Right lobe of liver (tissue), 6 donors: ENCODE measurements around the gene BRD1. TPM values are rescaled to one million over a fixed set of nuclear protein-coding genes. Genes with fewer than 3 reads are reported as not detected.

ENCODE experiments used
- ATAC-seq, 4 donors: fragments of 200-7000 bp; cut with Tn5 transposase; one replicate each; pipeline ENCODE4 v1.9.1; 2020; ENCODE audit warnings: mild to moderate bottlenecking in 4 of 4, moderate library complexity in 4 of 4
- DNase-seq, 3 donors: peaks; one replicate each; pipeline ENCODE4 v3.0.0-alpha.2; 2020
- H3K27ac ChIP-seq, 3 donors: fragments of 200-600 bp; one replicate each; pipeline ENCODE4 v1.8.0; 2022
- H3K27me3 ChIP-seq, 2 donors: fragments of 200-600 bp; one replicate each; pipeline ENCODE4 v1.8.0; 2022
- H3K36me3 ChIP-seq, 4 donors: fragments of 200-600 bp; sonication (generic) in 1 of 4; one replicate each; pipeline versions ENCODE4 v1.5.1 to v1.8.0; 2017 to 2022; ENCODE audit warnings: control low read depth in 1 of 4
- H3K4me1 ChIP-seq, 4 donors: fragments of 200-600 bp; sonication (generic) in 1 of 4; one replicate each; pipeline versions ENCODE4 v1.5.1 to v1.8.0; 2017 to 2022; ENCODE audit warnings: control low read depth in 1 of 4
- H3K4me3 ChIP-seq, 3 donors: fragments of 200-600 bp; one replicate each; pipeline ENCODE4 v1.8.0; 2022
- H3K9me3 ChIP-seq, 4 donors: fragments of 200-600 bp; sonication (generic) in 1 of 4; one replicate each; pipeline versions ENCODE4 v1.5.1 to v1.8.0; 2017 to 2022; ENCODE audit warnings: control low read depth in 1 of 4
- POLR2A ChIP-seq: fragments of 450-650 bp; IDR thresholded peaks from one replicate; pipeline ENCODE4 v1.6.1; 2017; ENCODE audit warnings: antibody characterized with exemption, mild to moderate bottlenecking
- WGBS: methylation state at CpG from one replicate; pipeline ENCODE4 v1.1.6; 2018; ENCODE audit warnings: low coverage, low lambda C conversion rate; ENCODE audit not compliant: insufficient coverage; ENCODE audit errors: missing lambda C conversion rate; 5-methylcytosine and 5-hydroxymethylcytosine counted together
- intact Hi-C, 2 donors: fragments of 100-400 bp; cut with DNase I; formaldehyde crosslinking; loops; one replicate each; pipeline versions ENCODE4 v1.11.2 to v1.14.1; 2022
- total RNA-seq, 6 experiments: library from RNA; depleted of rRNA in 2 of 6; stranded (reverse); fragments of >200 nt in 2 of 6; fragmentation: NEBNext Ultra II Directional in 3 of 6; extraction: Animal tissue kit (Norgen Biotek cat#: 25700) in 3 of 6; gene quantifications; one replicate each; pipeline versions ENCODE4 v1.1.0 to v1.2.4, GENCODE V29; 2016 to 2023
- TF ChIP-seq, protein P1 (sequence below), 4 donors: fragments of 200-600 bp in 3 of 4; fragments of 450-650 bp in 1 of 4; IDR thresholded peaks; one replicate each; pipeline versions ENCODE4 v1.5.1 to v1.8.0; 2016 to 2022; ENCODE audit warnings: antibody characterized with exemption in 4 of 4, mild to moderate bottlenecking in 2 of 4
- donor health status: DM: no; HTN: yes; CAD: no.
- donor health status: DM: no; HTN: no; CAD: no.
- donor health status: DM: no; HTN: no; CAD: no.
- donor health status: DM: no; HTN: yes; CAD: no.
- donor health status: DM: no; HTN: yes; CAD: no.

Gene BRD1
- total RNA-seq, 6 experiments from 2014 or later, result 9.3 to 17.8 (median 11.6) TPM

DNA sequence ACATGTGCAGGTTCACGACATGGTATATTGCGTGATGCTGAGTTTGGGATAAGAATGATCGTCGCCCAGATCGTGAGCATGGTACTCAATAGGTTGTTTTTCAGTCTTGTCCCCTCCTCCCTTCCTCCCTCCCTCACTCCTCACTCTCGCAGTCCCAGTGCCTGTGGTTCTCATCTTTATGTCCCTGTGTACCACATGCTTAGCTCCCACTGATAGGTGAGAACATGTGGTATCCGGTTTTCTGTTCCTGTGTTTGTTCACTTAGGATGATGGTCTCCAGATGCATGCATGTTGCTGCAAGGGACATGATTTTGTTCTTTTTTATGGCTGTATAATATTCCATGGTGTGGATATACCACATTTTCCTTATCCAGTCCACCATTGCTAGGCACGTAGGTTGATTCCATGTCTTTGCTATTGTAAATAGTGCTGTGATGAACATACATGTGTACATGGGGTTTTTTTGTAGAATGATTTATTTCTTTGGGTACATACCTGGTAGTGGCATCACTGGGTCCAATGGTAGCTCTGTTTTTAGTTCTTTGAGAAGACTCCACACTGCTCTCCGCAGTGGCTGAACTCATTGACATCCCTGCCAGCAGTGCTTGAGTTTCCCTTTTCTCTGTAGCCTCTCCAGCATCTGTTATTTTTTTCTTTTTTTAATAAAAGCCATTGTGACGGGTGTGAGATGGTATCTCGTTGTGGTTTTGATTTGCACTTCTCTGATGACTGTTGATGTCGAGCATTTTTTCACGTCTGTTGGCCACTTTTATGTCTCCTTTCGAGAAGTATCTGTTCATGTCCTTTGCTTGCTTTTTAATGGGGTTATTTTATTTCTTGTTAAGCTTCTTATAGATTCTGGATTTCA is 42.4 kb upstream of the BRD1 start:
- Histone ChIP-seq H3K4me3 (no peak overlapping the region), H3K27me3 (no peaks in the 10 kb centered on the region), H3K9me3 (peaks cover 0 to 4% (median 0%) of the 10 kb centered on the region in 4 donors), H3K27ac (no peak overlapping the region), H3K4me1 (peaks cover 0 to 7% (median under 1%) of the 10 kb centered on the region in 4 donors), H3K36me3 (no peaks in the 10 kb centered on the region)
- DNase-seq, result no peak
- WGBS, result 76% methylated on average over 10 of the region's 14 CpGs
- TF ChIP-seq, protein P1, sequence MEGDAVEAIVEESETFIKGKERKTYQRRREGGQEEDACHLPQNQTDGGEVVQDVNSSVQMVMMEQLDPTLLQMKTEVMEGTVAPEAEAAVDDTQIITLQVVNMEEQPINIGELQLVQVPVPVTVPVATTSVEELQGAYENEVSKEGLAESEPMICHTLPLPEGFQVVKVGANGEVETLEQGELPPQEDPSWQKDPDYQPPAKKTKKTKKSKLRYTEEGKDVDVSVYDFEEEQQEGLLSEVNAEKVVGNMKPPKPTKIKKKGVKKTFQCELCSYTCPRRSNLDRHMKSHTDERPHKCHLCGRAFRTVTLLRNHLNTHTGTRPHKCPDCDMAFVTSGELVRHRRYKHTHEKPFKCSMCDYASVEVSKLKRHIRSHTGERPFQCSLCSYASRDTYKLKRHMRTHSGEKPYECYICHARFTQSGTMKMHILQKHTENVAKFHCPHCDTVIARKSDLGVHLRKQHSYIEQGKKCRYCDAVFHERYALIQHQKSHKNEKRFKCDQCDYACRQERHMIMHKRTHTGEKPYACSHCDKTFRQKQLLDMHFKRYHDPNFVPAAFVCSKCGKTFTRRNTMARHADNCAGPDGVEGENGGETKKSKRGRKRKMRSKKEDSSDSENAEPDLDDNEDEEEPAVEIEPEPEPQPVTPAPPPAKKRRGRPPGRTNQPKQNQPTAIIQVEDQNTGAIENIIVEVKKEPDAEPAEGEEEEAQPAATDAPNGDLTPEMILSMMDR (IDR thresholded peaks at IDR 0.05), result no peak
- no peak for TF ChIP-seq POLR2A
- ATAC-seq, result no peak
- intact Hi-C loops, result no loop called here

DNA sequence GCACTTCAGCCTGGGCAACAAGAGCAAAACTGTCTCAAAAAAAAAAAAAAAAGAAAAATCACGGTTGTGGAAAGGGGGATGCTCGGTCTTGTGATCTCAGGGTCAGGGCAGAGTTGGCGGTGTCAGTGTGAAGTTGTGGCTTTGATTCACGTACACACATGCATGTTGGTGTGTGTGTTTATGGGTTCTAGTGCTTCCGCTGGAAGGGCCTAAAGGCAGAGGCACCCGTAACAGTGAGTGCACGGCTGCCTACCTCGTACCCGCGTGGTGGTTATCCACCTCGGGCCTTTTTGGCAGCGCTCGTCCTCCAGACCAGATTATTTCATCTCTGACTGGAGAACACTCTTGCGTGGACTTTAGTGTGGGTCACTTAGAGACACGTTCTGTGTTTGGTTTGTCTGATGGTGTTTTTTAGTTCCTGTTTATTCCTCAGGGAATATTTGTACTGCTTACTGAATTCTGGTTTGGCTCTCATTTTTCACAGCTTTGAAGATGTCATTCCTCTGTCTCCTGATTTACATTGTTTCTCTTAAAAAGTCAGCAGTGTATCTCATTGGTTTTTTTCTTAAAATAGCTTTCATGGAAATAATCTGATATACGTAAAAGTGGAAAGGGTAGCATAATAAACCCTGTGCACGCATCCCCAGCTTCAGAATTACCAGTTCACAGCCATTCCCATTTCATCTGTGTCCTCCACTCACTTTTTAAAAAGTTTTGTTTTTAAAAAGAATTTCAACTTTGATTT is 41.6 kb upstream of the BRD1 start:
- WGBS, result 83% methylated on average over 10 of the region's 17 CpGs
- Histone ChIP-seq H3K9me3 (peaks cover 0 to 4% (median 0%) of the 10 kb centered on the region in 4 donors), H3K4me3 (no peak overlapping the region), H3K27ac (no peak overlapping the region), H3K4me1 (peaks cover 0 to 7% (median under 1%) of the 10 kb centered on the region in 4 donors), H3K27me3 (no peaks in the 10 kb centered on the region), H3K36me3 (no peaks in the 10 kb centered on the region)
- no peak for ATAC-seq
- no peak for DNase-seq
- TF ChIP-seq, protein P1 (IDR thresholded peaks at IDR 0.05), result no peak
- TF ChIP-seq POLR2A, result no peak
- intact Hi-C loops, result no loop called here

DNA sequence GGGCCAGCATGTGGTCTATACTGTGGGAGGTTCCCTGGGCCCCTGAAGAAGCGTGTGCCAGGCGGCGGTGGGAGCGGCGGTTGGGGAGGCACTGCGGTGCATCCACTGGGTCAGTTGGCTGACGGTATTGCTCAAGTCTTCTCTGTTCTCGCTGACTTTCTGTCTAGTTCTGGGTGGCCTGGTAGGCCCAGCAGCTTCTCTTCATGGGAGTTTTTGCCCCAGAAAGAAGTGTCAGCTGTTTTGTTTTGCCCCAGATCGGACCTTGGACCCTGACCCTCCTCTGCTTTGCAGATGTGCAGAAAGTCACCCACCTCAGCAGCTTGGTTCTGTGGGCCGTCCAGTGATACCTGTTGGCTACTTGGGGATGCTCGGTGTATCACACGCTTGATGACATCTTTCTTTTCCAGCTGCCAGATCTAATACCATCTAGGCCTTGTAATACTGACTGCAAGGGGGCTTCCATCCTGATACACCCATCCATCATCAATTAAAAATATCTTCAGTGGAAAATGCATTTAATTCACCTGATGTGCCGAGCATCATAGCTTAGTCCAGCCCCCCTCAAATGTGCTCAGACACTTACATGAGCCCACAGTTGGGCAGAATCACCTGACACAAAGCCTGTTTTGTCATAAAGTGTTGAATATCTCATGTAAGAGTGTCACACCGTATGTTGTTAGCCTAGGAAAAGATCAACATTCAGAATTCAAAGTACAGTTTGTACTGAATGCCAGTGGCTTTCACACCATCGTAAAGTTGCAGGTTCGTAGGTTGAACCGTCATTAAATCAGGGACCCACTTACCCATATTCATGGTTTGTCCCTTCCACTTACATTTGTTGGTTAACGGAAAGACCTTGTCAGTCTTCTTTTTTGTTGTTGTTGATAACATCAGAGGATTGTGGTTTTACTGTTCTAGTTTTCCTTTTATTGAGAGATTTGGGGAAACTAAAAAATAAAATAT is 39.9 kb upstream of the BRD1 start:
- TF ChIP-seq POLR2A, result peak; percentile 12
- TF ChIP-seq, protein P1 (IDR thresholded peaks at IDR 0.05), result no peak
- intact Hi-C loops, result no loop called here
- Histone ChIP-seq H3K9me3 (peaks cover 0 to 4% (median 0%) of the 10 kb centered on the region in 4 donors), H3K36me3 (no peaks in the 10 kb centered on the region), H3K27ac (no peak overlapping the region), H3K27me3 (no peaks in the 10 kb centered on the region), H3K4me3 (no peak overlapping the region), H3K4me1 (peaks cover 0 to 7% (median under 1%) of the 10 kb centered on the region in 4 donors)
- peak in 1 of 3 donors; percentile 32 for DNase-seq
- 81% methylated on average over 16 of the region's 18 CpGs for WGBS
- peak in 2 of 4 donors; percentile 26 to 32 for ATAC-seq

DNA sequence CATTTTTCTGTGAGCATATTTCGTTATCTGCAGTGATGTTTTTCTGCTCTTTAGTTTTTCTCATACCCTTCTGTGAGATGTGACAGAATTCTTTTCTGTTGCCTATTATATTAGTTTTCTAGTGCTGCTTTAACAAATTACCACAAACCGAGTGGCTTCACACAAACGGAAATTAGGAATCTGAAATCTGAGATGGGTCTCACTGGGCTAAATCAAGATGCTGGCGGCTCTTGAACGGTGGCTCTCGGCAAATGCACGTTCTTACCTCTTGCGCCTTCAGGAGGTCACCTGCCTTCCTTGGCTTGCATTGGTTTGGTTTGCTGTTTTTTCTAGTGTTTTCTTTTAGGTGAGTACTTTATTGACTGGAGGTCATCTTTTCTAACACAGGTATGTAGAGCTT is 39.0 kb upstream of the BRD1 start:
- Histone ChIP-seq H3K9me3 (peaks cover 0 to 4% (median 0%) of the 10 kb centered on the region in 4 donors), H3K4me1 (peaks cover 0 to 7% (median under 1%) of the 10 kb centered on the region in 4 donors), H3K27ac (no peak overlapping the region), H3K4me3 (no peak overlapping the region), H3K36me3 (no peaks in the 10 kb centered on the region), H3K27me3 (no peaks in the 10 kb centered on the region)
- intact Hi-C loops, result no loop called here
- TF ChIP-seq, protein P1 (IDR thresholded peaks at IDR 0.05), result no peak
- no peak for TF ChIP-seq POLR2A
- 94% methylated on average over 8 of the region's 8 CpGs for WGBS
- peak in 1 of 3 donors; percentile 14 for DNase-seq
- no peak for ATAC-seq
